ENCODE measurements around the gene TTC7B. TPM values are rescaled to one million over a fixed set of nuclear protein-coding genes. Genes with fewer than 3 reads are reported as not detected.

Gene TTC7B
- total and polyA plus RNA-seq, 10 of the 15 experiments (the other 5 are each of a cell fraction or from before 2014, with no cell fraction given) = under 0.01 to 1.1 (median 0.26) TPM; not detected in 2

DNA sequence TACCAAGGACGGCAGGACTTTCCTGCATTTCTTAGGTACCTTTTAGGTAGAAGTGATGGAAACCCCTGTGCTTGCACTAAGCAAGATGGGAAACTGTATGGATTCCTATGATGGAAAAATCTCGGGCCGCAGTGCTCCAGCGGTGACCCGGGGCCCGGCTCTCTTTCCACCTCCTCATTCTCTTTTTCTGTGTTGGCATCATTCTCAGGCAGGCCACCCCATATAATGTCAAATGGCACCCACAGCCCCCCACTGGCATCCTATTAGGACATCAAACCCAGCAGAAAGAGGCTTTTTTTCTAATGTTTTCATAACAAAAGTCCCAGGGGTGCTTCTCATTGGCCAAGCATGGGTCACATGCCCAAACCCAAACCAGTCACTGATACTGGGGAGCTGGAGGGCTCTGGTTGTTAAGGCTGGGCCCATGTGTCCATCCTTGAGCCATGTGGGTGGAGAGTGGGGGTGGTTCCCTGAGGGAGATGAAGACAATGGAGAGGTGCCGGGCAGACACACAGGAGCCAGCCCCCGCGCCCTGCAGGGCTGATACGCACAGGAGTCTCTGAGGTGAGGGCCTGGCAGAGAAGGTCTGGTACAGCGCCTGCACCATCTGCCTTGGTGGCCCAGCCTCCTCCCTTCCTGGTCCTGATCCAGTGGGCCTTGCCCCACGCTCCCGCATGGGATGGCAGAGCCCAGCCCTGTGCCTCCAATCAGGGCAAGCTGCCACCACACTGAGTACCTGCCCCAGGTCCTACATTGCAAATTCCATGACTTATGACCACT, 277.3 kb downstream of the TTC7B start:
- Histone ChIP-seq H2AFZ (ENCODE audit: control insufficient read depth, low read depth, low read length) (no peak overlapping the region), H3K79me2 (ENCODE audit: control insufficient read depth, insufficient read depth, low read length) (no peaks in the 10 kb centered on the region), H3K27me3 (replicated peaks in 1 of 2; ENCODE audit: control insufficient read depth in 2 of 2, insufficient read depth in 2 of 2, low read length in 1 of 2) (no peaks in the 10 kb centered on the region; a peak in 1 of 4 replicates), H4K20me1 (ENCODE audit: control insufficient read depth, insufficient read depth) (no peaks in the 10 kb centered on the region), H3K4me3 (no peak overlapping the region), H3K36me3 (ENCODE audit: control insufficient read depth in 2 of 2, insufficient read depth in 2 of 2, low read length in 1 of 2) (no peaks in the 10 kb centered on the region), H3K9ac (ENCODE audit: control insufficient read depth, insufficient read depth, low read length) (no peak overlapping the region), H3K4me1 (ENCODE audit: control insufficient read depth, insufficient read depth, low read length) (no peaks in the 10 kb centered on the region), H3K9me3 (replicated peaks; ENCODE audit: control insufficient read depth, insufficient read depth, low read length) (no peaks in the 10 kb centered on the region), H3K4me2 (ENCODE audit: control insufficient read depth, insufficient read depth) (no peak overlapping the region), H3K27ac (ENCODE audit: control insufficient read depth, insufficient read depth) (no peak overlapping the region)
- RAD21 ChIA-PET (ENCODE audit: unreplicated experiment) = no interaction called here
- SMC1A ChIA-PET (ENCODE audit: uncharacterized antibody, unreplicated experiment) = no interaction called here
- CTCF ChIA-PET = no interaction called here
- intact Hi-C loops (cut with micrococcal nuclease; ENCODE audit: unreplicated experiment) = no loop called here
- 73% methylated on average over 13 of the region's 13 CpGs for WGBS (ENCODE audit: insufficient coverage, insufficient replicate concordance, low lambda C conversion rate, missing lambda C conversion rate)
- DNase-seq (ENCODE audit: low read depth, low spot score) (no peak), ATAC-seq (no peak), FAIRE-seq (no peak)
- TF ChIP-seq TARDBP (IDR thresholded peaks at IDR 0.05; ENCODE audit: borderline replicate concordance) (no peak), MYC (IDR thresholded peaks at IDR 0.05; ENCODE audit: insufficient read depth, insufficient read length, insufficient replicate concordance, low read length, severe bottlenecking) (no peak), RCOR1 (conservative IDR thresholded peaks at IDR 0.05; ENCODE audit: low read depth, low read length) (no peak), ETV6 (conservative IDR thresholded peaks at IDR 0.05 in 1 of 2, IDR thresholded peaks at IDR 0.05 in 1 of 2; ENCODE audit: borderline replicate concordance in 1 of 2, low read depth in 1 of 2) (no peak), MEF2A (IDR thresholded peaks at IDR 0.05; ENCODE audit: insufficient read depth, low read depth, low read length) (no peak)
- TF ChIP-seq, protein P1, sequence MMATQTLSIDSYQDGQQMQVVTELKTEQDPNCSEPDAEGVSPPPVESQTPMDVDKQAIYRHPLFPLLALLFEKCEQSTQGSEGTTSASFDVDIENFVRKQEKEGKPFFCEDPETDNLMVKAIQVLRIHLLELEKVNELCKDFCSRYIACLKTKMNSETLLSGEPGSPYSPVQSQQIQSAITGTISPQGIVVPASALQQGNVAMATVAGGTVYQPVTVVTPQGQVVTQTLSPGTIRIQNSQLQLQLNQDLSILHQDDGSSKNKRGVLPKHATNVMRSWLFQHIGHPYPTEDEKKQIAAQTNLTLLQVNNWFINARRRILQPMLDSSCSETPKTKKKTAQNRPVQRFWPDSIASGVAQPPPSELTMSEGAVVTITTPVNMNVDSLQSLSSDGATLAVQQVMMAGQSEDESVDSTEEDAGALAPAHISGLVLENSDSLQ (IDR thresholded peaks at IDR 0.05) = no peak
- TF ChIP-seq, protein P2, sequence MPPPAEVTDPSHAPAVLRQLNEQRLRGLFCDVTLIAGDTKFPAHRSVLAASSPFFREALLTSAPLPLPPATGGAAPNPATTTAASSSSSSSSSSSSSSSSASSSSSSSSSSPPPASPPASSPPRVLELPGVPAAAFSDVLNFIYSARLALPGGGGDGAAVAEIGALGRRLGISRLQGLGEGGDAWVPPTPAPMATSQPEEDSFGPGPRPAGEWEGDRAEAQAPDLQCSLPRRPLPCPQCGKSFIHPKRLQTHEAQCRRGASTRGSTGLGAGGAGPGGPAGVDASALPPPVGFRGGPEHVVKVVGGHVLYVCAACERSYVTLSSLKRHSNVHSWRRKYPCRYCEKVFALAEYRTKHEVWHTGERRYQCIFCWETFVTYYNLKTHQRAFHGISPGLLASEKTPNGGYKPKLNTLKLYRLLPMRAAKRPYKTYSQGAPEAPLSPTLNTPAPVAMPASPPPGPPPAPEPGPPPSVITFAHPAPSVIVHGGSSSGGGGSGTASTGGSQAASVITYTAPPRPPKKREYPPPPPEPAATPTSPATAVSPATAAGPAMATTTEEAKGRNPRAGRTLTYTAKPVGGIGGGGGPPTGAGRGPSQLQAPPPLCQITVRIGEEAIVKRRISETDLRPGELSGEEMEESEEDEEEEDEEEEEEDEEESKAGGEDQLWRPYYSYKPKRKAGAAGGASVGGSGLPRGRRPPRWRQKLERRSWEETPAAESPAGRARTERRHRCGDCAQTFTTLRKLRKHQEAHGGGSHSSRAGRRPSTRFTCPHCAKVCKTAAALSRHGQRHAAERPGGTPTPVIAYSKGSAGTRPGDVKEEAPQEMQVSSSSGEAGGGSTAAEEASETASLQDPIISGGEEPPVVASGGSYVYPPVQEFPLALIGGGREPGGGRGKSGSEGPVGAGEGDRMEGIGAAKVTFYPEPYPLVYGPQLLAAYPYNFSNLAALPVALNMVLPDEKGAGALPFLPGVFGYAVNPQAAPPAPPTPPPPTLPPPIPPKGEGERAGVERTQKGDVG (CRISPR knock-in tag; IDR thresholded peaks at IDR 0.05) = no peak
- TF ChIP-seq, protein P3, sequence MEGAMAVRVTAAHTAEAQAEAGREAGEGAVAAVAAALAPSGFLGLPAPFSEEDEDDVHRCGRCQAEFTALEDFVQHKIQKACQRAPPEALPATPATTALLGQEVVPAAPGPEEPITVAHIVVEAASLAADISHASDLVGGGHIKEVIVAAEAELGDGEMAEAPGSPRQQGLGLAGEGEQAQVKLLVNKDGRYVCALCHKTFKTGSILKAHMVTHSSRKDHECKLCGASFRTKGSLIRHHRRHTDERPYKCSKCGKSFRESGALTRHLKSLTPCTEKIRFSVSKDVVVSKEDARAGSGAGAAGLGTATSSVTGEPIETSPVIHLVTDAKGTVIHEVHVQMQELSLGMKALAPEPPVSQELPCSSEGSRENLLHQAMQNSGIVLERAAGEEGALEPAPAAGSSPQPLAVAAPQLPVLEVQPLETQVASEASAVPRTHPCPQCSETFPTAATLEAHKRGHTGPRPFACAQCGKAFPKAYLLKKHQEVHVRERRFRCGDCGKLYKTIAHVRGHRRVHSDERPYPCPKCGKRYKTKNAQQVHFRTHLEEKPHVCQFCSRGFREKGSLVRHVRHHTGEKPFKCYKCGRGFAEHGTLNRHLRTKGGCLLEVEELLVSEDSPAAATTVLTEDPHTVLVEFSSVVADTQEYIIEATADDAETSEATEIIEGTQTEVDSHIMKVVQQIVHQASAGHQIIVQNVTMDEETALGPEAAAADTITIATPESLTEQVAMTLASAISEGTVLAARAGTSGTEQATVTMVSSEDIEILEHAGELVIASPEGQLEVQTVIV (IDR thresholded peaks at IDR 0.05; ENCODE audit: borderline replicate concordance, partially characterized antibody) = no peak
- no TSS peak for BruUV-seq (replicated peaks)
- in situ Hi-C loops (cut with MboI) = no loop called here
- POLR2A ChIA-PET = no interaction called here
